ENCODE data around the gene UPK3BL1. TPM values are rescaled to one million over a fixed set of nuclear protein-coding genes. Genes with fewer than 3 reads are reported as not detected.
A peak's percentile ranks its signal among the peaks of the same experiment; 100 is the strongest.
"Not testable (repeated sequence)": the region's sequence is repeated elsewhere in the genome, so short reads cannot be mapped to it uniquely, and the experiment has no call there.

The UPK3BL1 gene
- total and polyA plus RNA-seq, 2 donors (not counting 1 experiment from before 2014, with no cell fraction given): 85.4 to 203 TPM

GRCh38 chr7:102596036-102596435, 46.6 kb downstream of the UPK3BL1 start:
- H3K9me3 ChIP-seq (ENCODE audit: control extremely low read depth in 1 of 3, control insufficient read depth in 2 of 3, insufficient read depth in 1 of 3, low read length in 2 of 3); CTCF ChIA-PET; H2AFZ ChIP-seq (ENCODE audit: insufficient read depth, low read depth, low read length, poor library complexity, severe bottlenecking); H3K4me1 ChIP-seq (ENCODE audit: control insufficient read depth in 2 of 2, insufficient read depth in 2 of 2, low read length in 2 of 2); H4K20me1 ChIP-seq (ENCODE audit: control insufficient read depth, insufficient read depth, low read length, poor library complexity, severe bottlenecking); H3K27ac ChIP-seq (ENCODE audit: low read length in 2 of 2); H3K36me3 ChIP-seq (replicated peaks in 1 of 2; ENCODE audit: control extremely low read depth in 1 of 2, control insufficient read depth in 1 of 2, extremely low read depth in 1 of 2, insufficient read depth in 2 of 2, low read length in 1 of 2); H3K4me2 ChIP-seq (replicated peaks; ENCODE audit: low read depth, low read length, poor library complexity, severe bottlenecking); intact Hi-C loops (cut with micrococcal nuclease); H3K79me2 ChIP-seq (ENCODE audit: control insufficient read depth, insufficient read depth, low read length); H3K27ac Mint-ChIP-seq; H3K27me3 ChIP-seq (replicated peaks in 1 of 4; ENCODE audit: control extremely low read depth in 1 of 4, control insufficient read depth in 3 of 4, insufficient read depth in 4 of 4, low read length in 3 of 4); H3K9ac ChIP-seq (ENCODE audit: low read length); POLR2A ChIA-PET; H3K4me3 ChIP-seq (ENCODE audit: control extremely low read depth in 1 of 5, extremely low read depth in 1 of 5, insufficient read depth in 1 of 5, low read depth in 2 of 5, low read length in 4 of 5); H3K4me3 Mint-ChIP-seq; H3K27me3 Mint-ChIP-seq; H3K9me3 Mint-ChIP-seq (ENCODE audit: insufficient read depth); H3K4me1 Mint-ChIP-seq; ATAC-seq (ENCODE audit: low read depth): not testable (repeated sequence)
- DNase-seq: peak; percentile 4
- 100% methylated on average over 1 of the region's 10 CpGs for WGBS (ENCODE audit: insufficient coverage)

GRCh38 chr7:102593637-102594334, 48.8 kb downstream of the UPK3BL1 start:
- DNase-seq; H3K9me3 ChIP-seq (ENCODE audit: control extremely low read depth in 1 of 3, control insufficient read depth in 2 of 3, insufficient read depth in 1 of 3, low read length in 2 of 3); H3K9ac ChIP-seq (ENCODE audit: low read length); intact Hi-C loops (cut with micrococcal nuclease); H3K4me3 Mint-ChIP-seq; H2AFZ ChIP-seq (ENCODE audit: insufficient read depth, low read depth, low read length, poor library complexity, severe bottlenecking); H3K27me3 Mint-ChIP-seq; H3K27ac Mint-ChIP-seq; H3K36me3 ChIP-seq (replicated peaks in 1 of 2; ENCODE audit: control extremely low read depth in 1 of 2, control insufficient read depth in 1 of 2, extremely low read depth in 1 of 2, insufficient read depth in 2 of 2, low read length in 1 of 2); H4K20me1 ChIP-seq (ENCODE audit: control insufficient read depth, insufficient read depth, low read length, poor library complexity, severe bottlenecking); POLR2A ChIA-PET; H3K27me3 ChIP-seq (replicated peaks in 1 of 4; ENCODE audit: control extremely low read depth in 1 of 4, control insufficient read depth in 3 of 4, insufficient read depth in 4 of 4, low read length in 3 of 4); H3K4me3 ChIP-seq (ENCODE audit: control extremely low read depth in 1 of 5, extremely low read depth in 1 of 5, insufficient read depth in 1 of 5, low read depth in 2 of 5, low read length in 4 of 5); H3K4me1 ChIP-seq (ENCODE audit: control insufficient read depth in 2 of 2, insufficient read depth in 2 of 2, low read length in 2 of 2); H3K79me2 ChIP-seq (ENCODE audit: control insufficient read depth, insufficient read depth, low read length); H3K9me3 Mint-ChIP-seq (ENCODE audit: insufficient read depth); H3K27ac ChIP-seq (ENCODE audit: low read length in 2 of 2); H3K4me1 Mint-ChIP-seq; CTCF ChIA-PET; H3K4me2 ChIP-seq (replicated peaks; ENCODE audit: low read depth, low read length, poor library complexity, severe bottlenecking): not testable (repeated sequence)
- ATAC-seq (ENCODE audit: low read depth): peak; percentile 59
- WGBS (ENCODE audit: insufficient coverage): no CpG with 5 or more reads among the region's 68 CpGs

- CTCF ChIA-PET; H3K9ac ChIP-seq (ENCODE audit: low read length); H3K4me3 Mint-ChIP-seq; H3K79me2 ChIP-seq (ENCODE audit: control insufficient read depth, insufficient read depth, low read length); intact Hi-C loops (cut with micrococcal nuclease); H3K27me3 Mint-ChIP-seq; H3K4me2 ChIP-seq (replicated peaks; ENCODE audit: low read depth, low read length, poor library complexity, severe bottlenecking); H3K4me1 ChIP-seq (ENCODE audit: control insufficient read depth in 2 of 2, insufficient read depth in 2 of 2, low read length in 2 of 2); H3K9me3 Mint-ChIP-seq (ENCODE audit: insufficient read depth); DNase-seq; POLR2A ChIA-PET; H2AFZ ChIP-seq (ENCODE audit: insufficient read depth, low read depth, low read length, poor library complexity, severe bottlenecking); H3K36me3 ChIP-seq (replicated peaks in 1 of 2; ENCODE audit: control extremely low read depth in 1 of 2, control insufficient read depth in 1 of 2, extremely low read depth in 1 of 2, insufficient read depth in 2 of 2, low read length in 1 of 2); H3K27ac ChIP-seq (ENCODE audit: low read length in 2 of 2); H4K20me1 ChIP-seq (ENCODE audit: control insufficient read depth, insufficient read depth, low read length, poor library complexity, severe bottlenecking); H3K9me3 ChIP-seq (ENCODE audit: control extremely low read depth in 1 of 3, control insufficient read depth in 2 of 3, insufficient read depth in 1 of 3, low read length in 2 of 3); H3K27me3 ChIP-seq (replicated peaks in 1 of 4; ENCODE audit: control extremely low read depth in 1 of 4, control insufficient read depth in 3 of 4, insufficient read depth in 4 of 4, low read length in 3 of 4); H3K4me1 Mint-ChIP-seq; H3K27ac Mint-ChIP-seq; H3K4me3 ChIP-seq (ENCODE audit: control extremely low read depth in 1 of 5, extremely low read depth in 1 of 5, insufficient read depth in 1 of 5, low read depth in 2 of 5, low read length in 4 of 5): not testable (repeated sequence)
- ATAC-seq (ENCODE audit: low read depth): peak; percentile 76
- no CpG with 5 or more reads among the region's 26 CpGs for WGBS (ENCODE audit: insufficient coverage)
Measured at GRCh38 chr7:102592477-102593019, 50.0 kb downstream of the UPK3BL1 start.

GRCh38 chr7:102589857-102590256, 52.7 kb downstream of the UPK3BL1 start:
- no CpG with 5 or more reads among the region's 9 CpGs for WGBS (ENCODE audit: insufficient coverage)
- H3K9me3 ChIP-seq (ENCODE audit: control extremely low read depth in 1 of 3, control insufficient read depth in 2 of 3, insufficient read depth in 1 of 3, low read length in 2 of 3); POLR2A ChIA-PET; H3K9ac ChIP-seq (ENCODE audit: low read length); H3K4me1 Mint-ChIP-seq; H3K4me3 ChIP-seq (ENCODE audit: control extremely low read depth in 1 of 5, extremely low read depth in 1 of 5, insufficient read depth in 1 of 5, low read depth in 2 of 5, low read length in 4 of 5); H2AFZ ChIP-seq (ENCODE audit: insufficient read depth, low read depth, low read length, poor library complexity, severe bottlenecking); H3K27me3 ChIP-seq (replicated peaks in 1 of 4; ENCODE audit: control extremely low read depth in 1 of 4, control insufficient read depth in 3 of 4, insufficient read depth in 4 of 4, low read length in 3 of 4); H3K4me1 ChIP-seq (ENCODE audit: control insufficient read depth in 2 of 2, insufficient read depth in 2 of 2, low read length in 2 of 2); H3K27me3 Mint-ChIP-seq; H3K4me3 Mint-ChIP-seq; CTCF ChIA-PET; DNase-seq; H3K79me2 ChIP-seq (ENCODE audit: control insufficient read depth, insufficient read depth, low read length); H3K27ac Mint-ChIP-seq; intact Hi-C loops (cut with micrococcal nuclease); H3K4me2 ChIP-seq (replicated peaks; ENCODE audit: low read depth, low read length, poor library complexity, severe bottlenecking); H3K9me3 Mint-ChIP-seq (ENCODE audit: insufficient read depth); H4K20me1 ChIP-seq (ENCODE audit: control insufficient read depth, insufficient read depth, low read length, poor library complexity, severe bottlenecking); H3K36me3 ChIP-seq (replicated peaks in 1 of 2; ENCODE audit: control extremely low read depth in 1 of 2, control insufficient read depth in 1 of 2, extremely low read depth in 1 of 2, insufficient read depth in 2 of 2, low read length in 1 of 2); H3K27ac ChIP-seq (ENCODE audit: low read length in 2 of 2): not testable (repeated sequence)
- peak; percentile 16 for ATAC-seq (ENCODE audit: low read depth)
